HL-60 (cell line): Measurements from ENCODE around the gene RAC2.

Experiments used
- DNase-seq, 2 experiments: peaks; one replicate each; pipeline ENCODE4 v3.0.0-alpha.2; 2010 to 2020; ENCODE audit warnings: low read depth in 1 of 2, low spot score in 1 of 2
- H3K27ac ChIP-seq: fragments of 250-450 bp; sonication (Bioruptor Pico); replicated peaks from 2 replicates; pipeline ENCODE4 v1.5.1; 2020; ENCODE audit warnings: mild to moderate bottlenecking, moderate library complexity
- H3K27me3 ChIP-seq: fragments of 250-450 bp; sonication (Bioruptor Pico); 2 replicates; pipeline ENCODE4 v1.5.1; 2021; ENCODE audit warnings: mild to moderate bottlenecking, moderate library complexity; ENCODE audit not compliant: insufficient read depth, poor library complexity, severe bottlenecking
- H3K4me3 ChIP-seq: replicated peaks from 2 replicates; pipeline ENCODE4 v1.5.1; 2011; ENCODE audit warnings: mild to moderate bottlenecking, control low read depth, low read length; ENCODE audit not compliant: insufficient read depth
- GABPA ChIP-seq: IDR thresholded peaks from 2 replicates; pipeline ENCODE4 v1.6.1; 2012; ENCODE audit warnings: low read depth
- POLR2AphosphoS5 ChIP-seq: IDR thresholded peaks from 2 replicates; pipeline ENCODE4 v1.6.1; 2012; ENCODE audit warnings: low read depth
- SPI1 ChIP-seq: IDR thresholded peaks from 2 replicates; pipeline ENCODE4 v1.6.1; 2012; ENCODE audit warnings: low read depth, mild to moderate bottlenecking, borderline replicate concordance
- TF ChIP-seq, protein P1 (sequence below): IDR thresholded peaks from one replicate; pipeline ENCODE4 v1.5.1; 2011; ENCODE audit warnings: low read length, control low read depth, inconsistent platforms; ENCODE audit not compliant: insufficient read depth
- TF ChIP-seq, protein P2 (sequence below): IDR thresholded peaks from 2 replicates; pipeline ENCODE4 v1.6.1; 2012; ENCODE audit warnings: low read depth; ENCODE audit not compliant: insufficient replicate concordance

RAC2 gene

DNA sequence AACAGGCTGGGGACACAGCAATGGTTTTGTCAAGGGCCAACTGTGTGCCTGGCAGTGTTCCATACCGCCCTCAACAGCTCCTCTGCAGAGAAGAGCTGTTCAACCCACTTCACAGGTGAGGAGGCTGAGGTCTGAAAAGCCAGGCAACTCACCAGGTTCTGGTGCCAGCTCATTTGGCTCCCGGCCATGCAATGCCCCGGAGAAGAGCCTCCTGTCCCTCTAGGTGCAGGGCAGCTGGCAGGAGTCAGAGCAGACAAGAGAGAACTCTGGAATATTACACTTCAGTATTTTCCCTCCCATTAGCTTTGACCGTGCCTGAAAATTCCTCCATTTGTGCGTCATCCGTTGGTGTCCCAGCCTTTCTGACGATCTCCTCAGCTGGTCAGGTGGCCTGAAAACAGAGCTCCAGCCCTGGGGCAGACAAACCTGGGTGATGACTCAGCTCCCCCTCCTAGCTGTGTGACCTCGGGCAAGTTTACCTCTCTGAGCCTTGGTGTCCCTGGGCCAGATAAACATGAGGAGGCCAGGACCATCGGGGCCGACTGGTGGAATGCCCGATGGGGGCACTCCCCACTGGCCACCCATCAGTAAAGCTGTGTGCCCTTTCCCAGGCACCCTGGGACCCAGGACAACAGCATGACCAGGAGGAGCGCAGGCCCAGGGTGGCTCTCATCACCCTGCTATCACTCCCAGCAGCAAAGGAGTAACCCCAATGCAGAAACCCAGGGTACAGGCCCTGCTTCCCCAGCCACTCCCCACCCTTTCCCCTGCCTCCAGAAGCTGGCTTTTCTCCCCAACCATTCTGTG, 46.4 kb downstream of the RAC2 start:
- H3K27me3 ChIP-seq: no peaks in the 10 kb centered on the region
- no peak overlapping the region for H3K27ac ChIP-seq
- H3K4me3 ChIP-seq: no peak overlapping the region; the same call in 1 of the 2 replicates
- DNase-seq: no peak
- TF ChIP-seq GABPA (no peak), POLR2AphosphoS5 (no peak), SPI1 (no peak)
- TF ChIP-seq, protein P1, sequence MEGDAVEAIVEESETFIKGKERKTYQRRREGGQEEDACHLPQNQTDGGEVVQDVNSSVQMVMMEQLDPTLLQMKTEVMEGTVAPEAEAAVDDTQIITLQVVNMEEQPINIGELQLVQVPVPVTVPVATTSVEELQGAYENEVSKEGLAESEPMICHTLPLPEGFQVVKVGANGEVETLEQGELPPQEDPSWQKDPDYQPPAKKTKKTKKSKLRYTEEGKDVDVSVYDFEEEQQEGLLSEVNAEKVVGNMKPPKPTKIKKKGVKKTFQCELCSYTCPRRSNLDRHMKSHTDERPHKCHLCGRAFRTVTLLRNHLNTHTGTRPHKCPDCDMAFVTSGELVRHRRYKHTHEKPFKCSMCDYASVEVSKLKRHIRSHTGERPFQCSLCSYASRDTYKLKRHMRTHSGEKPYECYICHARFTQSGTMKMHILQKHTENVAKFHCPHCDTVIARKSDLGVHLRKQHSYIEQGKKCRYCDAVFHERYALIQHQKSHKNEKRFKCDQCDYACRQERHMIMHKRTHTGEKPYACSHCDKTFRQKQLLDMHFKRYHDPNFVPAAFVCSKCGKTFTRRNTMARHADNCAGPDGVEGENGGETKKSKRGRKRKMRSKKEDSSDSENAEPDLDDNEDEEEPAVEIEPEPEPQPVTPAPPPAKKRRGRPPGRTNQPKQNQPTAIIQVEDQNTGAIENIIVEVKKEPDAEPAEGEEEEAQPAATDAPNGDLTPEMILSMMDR: no peak
- TF ChIP-seq, protein P2, sequence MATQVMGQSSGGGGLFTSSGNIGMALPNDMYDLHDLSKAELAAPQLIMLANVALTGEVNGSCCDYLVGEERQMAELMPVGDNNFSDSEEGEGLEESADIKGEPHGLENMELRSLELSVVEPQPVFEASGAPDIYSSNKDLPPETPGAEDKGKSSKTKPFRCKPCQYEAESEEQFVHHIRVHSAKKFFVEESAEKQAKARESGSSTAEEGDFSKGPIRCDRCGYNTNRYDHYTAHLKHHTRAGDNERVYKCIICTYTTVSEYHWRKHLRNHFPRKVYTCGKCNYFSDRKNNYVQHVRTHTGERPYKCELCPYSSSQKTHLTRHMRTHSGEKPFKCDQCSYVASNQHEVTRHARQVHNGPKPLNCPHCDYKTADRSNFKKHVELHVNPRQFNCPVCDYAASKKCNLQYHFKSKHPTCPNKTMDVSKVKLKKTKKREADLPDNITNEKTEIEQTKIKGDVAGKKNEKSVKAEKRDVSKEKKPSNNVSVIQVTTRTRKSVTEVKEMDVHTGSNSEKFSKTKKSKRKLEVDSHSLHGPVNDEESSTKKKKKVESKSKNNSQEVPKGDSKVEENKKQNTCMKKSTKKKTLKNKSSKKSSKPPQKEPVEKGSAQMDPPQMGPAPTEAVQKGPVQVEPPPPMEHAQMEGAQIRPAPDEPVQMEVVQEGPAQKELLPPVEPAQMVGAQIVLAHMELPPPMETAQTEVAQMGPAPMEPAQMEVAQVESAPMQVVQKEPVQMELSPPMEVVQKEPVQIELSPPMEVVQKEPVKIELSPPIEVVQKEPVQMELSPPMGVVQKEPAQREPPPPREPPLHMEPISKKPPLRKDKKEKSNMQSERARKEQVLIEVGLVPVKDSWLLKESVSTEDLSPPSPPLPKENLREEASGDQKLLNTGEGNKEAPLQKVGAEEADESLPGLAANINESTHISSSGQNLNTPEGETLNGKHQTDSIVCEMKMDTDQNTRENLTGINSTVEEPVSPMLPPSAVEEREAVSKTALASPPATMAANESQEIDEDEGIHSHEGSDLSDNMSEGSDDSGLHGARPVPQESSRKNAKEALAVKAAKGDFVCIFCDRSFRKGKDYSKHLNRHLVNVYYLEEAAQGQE: no peak

DNA sequence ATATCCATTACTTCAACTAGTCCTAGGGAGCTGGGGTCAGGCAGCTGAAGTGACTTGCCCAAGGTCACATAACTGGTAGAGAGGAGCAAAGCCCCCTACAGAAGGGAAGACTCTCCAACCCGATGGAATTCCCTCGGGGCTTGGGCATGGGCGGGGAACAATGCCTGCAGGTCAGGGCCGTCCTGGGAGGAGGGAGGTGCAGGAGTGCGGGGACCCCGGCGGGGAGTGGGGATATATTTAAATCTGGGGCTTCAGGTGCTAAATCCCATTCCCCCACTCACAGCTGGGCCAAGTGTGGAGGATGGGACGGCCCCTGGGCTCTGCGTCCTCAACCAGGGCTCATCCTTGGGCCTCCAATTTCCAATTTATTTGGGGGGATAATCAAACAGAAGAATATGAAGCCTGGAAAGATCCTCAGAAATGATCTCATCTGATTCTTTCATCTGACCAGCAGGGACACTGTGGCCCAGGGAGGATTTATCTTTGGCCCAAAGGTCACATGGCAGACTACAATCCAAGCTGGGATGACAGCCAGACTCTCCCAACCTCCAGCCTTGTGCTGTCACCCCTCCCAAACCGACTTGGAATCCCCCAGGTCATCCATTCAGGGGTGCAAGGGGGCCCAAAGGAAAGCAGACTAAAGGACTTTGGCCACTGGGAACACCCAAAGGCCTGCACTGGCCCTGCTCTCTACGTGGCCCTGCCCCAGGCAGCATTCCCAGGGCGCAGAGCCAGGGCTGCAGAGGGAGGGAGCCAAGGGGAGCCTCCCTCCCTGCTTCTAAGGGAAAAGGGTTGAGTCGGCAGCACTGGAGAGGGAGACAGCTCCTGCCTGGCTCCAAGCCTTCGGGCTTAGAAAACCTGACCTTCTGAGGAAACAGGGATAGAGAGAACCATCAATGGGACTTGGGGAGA, 47.3 kb downstream of the RAC2 start:
- H3K4me3 ChIP-seq: no peak overlapping the region
- TF ChIP-seq GABPA (no peak), POLR2AphosphoS5 (no peak)
- TF ChIP-seq, protein P1: no peak
- H3K27ac ChIP-seq: no peak overlapping the region
- DNase-seq: no peak
- H3K27me3 ChIP-seq: no peaks in the 10 kb centered on the region

DNA sequence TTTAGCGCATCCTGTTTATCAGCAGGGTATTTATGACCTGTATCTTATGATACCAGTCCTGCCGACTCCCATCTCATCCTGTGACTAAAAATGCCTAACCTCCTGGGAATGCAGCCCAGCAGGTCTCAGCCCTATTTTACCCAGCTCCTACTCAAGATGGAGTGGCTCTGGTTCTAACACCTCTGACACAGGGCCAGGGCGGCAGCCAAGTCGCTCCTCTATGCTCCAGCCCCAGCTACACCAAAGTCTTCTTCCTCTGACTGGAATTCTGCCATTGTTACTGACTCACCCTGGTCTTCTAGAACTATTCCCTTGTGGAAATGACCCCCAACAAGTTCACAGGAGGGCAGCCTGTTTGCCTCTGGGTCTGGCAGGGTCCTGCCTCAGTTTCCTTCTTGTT, 48.1 kb downstream of the RAC2 start:
- H3K27ac ChIP-seq: no peak overlapping the region
- H3K27me3 ChIP-seq: no peaks in the 10 kb centered on the region
- TF ChIP-seq, protein P1: no peak
- TF ChIP-seq SPI1 (no peak), GABPA (no peak), POLR2AphosphoS5 (no peak)
- TF ChIP-seq, protein P2: no peak
- no peak for DNase-seq
- H3K4me3 ChIP-seq: no peak overlapping the region
